NCI-H748 (cell line): ENCODE measurements around the gene LDLRAD4.
A peak's percentile ranks its signal among the peaks of the same experiment; 100 is the strongest.

ENCODE experiments used
- DNase-seq: peaks from one replicate; lab custom pipeline; 2025; ENCODE audit not compliant: unreplicated experiment; lab: John Stamatoyannopoulos, UW

The LDLRAD4 gene

DNA sequence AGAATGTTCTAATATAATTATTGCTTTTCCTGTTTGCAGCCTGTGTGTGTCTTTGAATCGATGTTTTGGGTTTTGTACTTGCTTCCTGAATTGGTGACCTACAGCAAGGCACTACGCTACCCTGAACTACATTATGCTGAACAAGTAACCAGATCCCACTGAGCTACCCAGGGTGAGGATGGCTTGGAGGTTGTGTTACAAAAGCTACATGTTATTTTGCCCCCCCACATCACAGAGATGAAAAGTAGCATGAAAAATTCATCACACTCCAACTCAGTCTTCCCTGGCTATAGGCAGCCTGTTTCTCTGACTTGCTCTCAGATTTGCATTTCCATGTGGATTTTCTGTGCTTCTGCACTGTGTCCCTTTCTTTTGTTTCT is 162.1 kb downstream of the LDLRAD4 start:
- no peak for DNase-seq

DNA sequence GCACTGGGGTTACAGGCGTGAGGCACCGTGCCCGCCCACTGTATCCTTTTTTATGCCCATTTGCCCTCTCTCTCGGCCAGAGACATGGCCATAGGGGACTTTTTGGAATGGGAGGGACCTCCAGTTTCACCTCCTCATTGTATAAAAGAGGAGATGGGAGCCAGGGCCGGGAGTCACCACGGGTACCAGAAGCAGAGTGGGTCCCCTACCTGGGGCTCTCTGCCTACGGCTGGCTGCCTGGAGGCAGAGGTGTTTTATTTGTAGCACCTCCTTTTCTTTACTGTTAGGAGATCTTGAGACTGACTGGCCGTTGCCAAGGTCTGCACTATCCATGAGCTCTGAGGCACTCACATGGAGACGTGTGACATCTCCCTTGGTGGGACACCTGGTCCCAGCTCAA is 162.8 kb downstream of the LDLRAD4 start:
- no peak for DNase-seq

DNA sequence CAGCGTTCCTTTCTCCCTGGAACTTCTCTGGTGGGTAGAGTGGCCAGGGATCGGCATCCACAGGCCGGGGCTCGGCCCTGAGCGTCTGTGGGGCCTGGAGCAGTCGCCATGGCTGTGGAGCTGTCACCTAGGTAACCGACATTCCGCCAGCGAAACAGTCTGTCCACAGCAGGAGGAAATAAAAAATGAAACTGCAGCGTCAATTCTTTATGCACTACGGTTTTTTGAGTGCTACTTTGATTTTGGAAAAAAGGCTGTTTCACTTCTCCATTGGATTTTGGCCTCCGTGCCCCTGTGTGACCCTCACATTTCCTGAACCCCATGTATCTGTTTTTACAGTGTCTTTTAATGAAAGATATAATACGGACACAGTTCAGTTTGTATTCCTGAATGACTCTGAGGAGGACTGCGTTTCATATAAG is 163.4 kb downstream of the LDLRAD4 start:
- peak; percentile 74 for DNase-seq

DNA sequence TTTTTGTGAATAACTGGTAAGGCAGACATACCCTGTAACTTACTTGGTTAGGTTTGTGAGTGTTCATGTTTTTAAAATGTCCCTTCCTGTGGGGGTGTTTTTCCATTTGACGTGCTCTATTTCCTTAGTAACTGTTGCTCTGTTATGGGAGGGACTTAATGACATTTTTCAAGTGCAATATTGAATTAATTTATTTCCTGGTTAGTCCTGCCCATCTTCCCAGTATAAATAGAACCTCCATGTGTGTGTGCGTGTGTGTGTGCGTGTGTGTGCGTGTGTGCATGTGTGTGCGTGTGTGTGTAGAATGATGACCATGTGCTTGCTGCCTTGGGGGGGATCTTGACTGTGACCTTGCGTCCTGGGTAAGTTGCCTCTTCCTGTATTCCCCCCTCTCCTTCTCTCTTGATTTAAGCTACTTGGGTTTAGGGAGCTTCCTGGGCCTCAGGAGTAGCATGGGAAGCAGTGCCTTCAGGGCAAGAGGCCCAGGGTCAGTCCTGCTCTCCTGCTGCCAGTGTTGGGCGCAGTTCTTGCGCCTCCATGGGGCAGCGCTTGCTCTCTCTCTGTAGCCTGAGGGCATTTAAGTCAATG is 163.9 kb downstream of the LDLRAD4 start:
- peak; percentile 80 for DNase-seq

DNA sequence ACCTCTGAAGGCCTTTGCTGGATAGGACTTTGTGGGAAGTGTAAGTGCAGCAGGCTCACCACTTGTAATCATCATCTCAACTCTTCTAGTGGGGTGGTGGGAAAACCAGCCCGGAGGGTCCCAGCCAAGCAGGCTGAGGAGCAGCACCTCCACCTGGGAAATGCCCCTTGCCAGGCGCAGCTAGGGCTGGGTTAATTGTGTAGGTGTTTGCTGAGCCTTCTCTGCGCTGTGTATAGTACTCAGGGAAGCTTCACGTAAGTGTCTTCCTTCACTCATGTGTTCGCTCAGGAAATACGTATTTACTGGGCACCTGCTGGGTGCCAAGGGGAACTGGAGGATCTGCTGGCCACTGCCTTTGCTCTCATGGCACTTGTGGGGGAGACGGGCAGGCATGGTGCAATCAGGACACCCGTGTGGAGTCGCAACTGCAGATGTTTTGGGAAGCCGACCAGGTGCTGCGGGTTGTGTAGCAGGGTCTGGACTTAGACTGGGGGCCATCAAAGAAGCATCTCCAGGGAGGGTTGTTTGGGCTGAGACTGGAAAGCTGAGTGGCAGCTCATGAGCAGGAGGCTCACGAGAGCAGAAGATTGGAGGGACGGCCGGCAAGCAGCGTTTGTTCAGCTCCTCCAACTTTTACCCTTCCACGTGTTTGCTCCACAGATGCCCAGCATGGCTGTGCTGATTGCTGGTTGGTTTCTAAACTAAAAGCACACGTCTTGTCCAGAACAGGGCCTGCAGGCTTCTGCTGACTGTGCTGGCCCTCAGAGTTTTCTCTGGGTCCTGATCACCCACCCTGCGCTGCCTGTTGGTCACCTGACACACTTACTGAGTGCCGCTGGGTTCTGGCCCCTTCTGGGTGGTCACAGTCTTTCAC is 164.6 kb downstream of the LDLRAD4 start:
- DNase-seq: no peak

DNA sequence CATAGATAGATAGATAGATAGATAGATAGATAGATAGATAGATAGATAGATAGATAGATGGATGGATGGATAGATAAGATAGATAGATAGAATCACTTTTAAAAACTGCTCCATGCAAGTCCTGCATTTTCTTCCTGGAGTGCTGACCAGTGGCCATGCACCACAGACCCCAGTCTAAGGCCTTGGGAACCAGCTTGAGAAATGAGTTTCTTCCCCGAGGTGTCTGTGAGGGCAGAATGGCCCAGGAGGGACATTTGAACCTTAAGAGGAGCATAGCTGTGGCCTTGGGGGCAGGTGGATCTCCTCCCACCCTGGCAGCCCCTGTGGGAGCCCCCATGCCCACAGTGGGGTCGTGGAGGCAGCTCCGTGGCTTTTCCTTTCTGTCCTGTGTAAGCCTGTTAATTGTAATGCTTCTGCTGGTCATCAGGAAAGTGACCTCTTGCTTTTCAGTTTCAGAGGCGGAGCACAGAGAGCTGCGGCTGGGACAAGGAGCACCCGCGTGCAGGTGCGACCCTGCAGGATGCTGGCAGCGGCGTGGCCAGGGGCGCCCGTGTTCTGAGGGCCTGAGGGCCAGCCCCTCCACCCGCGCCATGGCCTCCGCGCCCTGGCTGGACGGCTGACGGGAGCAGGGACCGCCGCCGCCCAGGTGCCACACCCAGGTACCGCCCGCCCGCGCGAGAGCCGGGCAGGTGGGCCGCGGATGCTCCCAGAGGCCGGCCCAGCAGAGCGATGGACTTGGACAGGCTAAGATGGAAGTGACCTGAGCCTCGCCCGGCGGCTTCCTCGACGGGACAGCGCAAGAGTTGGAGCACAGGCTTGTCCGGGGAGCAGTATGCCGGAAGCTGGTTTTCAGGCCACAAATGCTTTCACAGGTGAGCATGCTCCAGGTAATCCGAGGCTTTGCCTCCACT is 168.6 kb downstream of the LDLRAD4 start:
- no peak for DNase-seq

DNA sequence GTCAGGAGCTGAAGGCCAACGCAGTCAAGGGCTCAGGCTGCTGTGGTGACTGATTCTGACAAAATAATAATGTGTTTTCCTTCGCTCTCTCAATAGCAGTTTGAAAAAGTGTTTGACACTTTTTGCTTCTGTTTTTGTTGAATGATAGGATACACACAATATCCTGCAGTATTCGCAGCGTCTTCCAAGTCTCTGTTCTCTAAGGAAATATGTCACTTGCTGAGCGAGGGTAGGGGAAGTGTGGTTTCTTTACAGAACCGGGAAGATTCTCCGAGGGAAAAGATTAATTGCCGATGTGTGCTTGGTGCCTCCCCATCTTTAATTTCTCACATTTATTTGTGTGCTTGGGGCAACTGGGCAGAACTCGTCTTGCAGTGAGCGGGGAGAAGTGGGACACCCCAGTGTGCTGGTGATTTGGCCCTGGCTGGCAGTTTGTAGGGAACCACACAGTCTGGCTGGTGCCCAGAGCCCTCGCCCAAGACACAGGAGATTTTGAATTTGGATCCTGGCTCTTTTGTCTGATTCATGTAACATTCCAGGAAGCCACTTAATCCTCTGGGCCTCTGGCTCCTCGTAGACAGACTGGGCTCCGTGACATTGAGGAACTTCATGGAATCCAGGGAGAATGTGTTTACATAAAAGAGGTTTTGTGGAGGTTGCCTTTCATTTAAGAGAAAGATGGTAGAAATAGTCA is 169.4 kb downstream of the LDLRAD4 start:
- no peak for DNase-seq

DNA sequence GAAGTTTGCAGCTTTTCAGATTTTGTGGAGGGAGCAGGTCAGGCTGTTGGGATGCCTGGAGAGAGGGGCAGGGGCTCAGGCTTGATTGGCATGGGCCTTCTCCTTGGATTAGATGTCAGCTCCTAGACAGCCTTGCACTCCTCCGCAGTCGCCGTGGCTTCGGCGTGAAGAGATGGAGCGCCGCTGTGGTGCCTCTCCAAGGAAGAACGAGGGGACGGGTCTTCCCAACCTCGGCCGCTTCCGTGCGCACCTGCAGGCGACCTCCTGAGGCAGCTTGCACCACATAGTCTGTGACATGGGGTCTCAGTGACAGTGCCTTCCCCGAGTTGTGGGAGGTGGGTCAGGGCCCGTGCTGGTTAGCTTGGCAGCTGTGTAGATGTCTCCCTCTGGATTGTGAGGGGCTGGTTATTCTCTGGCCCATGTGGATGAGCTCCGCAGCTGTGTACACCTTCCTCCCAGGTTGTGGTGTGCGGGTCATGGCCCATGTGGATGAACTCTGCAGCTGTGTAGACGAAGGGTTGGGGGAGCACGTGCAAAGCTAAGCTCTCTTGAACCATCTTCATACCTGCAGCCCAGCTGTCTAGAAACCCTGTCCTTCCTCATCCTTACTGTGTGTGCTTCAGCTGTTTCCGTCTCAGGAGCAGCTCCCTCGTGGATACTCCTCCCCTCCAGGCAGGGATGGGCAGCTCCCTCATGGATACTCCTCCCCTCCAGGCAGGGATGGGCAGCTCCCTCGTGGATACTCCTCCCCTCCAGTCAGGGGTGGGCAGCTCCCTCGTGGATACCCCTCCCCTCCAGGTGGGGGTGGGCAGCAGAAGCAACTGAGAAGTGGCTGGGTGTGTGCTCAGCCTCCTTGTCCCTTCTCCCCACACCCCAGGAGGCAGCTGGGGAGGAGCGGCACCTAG is 170.3 kb downstream of the LDLRAD4 start:
- DNase-seq: no peak

DNA sequence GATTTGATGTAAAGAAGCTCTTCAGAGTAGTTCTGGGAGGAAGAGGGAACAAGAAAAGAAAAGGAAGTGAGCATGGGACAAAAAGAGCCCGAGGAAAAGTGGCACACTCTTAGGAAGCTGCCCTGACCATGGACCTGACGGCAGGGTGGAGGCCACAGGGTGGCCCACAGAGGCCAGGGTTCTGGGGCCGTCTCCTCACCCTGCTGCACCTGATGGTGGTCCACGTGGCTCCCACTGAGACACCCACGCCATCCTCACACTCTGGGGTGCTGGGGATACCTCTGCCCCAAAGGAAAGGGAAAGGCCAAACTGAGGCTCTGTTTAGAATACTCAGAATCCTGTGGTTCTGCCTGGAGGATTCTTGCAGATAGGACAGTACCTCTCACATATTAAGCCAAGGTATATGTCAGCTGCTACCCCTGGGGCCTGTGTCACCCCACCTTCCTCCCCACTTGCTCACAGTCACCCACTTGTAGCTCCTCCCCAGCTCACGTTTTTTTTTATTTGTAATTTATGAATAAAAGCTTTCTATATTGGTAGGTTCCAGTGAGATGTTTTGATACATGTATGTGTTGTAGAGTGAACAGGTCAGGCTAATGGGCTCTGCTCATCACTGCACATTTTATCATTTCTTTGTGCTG is 171.1 kb downstream of the LDLRAD4 start:
- no peak for DNase-seq

DNA sequence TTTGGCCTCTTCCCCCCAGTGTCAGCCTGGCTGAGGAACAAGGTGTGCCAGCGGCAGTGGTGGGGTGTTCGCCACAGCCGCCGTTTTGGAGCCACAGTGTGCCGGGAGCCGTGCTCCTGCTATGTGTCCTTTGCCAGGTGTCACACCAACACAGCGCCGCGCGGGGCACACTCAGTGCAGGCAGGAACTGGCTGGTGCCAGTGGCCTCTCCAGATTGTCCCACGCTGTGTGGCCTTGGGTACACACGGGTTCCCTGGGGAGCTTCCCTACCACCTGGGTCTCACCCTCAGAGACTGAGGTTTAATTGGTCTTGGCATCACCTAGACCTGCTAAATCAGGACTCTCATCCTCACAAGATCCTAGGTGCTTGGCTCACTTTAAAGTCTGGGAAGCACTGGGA is 171.6 kb downstream of the LDLRAD4 start:
- DNase-seq: no peak

DNA sequence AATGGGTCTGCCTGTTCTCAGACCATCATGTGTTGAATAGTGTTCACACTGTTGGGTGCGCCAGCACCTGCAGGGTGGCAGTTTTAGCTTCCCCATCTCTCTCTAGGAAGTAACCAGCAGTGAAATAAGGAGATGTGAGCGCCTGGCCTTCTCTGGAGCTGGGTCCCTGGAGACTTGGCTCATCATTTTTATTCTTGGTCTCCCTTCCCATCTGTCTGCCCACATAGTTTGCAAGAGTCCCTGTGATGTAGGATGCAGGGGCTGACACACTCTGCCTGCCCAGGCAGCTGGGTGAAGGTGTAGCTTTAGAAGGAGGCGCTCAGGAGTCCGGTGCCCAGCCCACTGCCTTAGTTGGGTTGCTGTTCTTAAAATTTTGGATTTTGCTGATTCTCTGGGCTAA is 172.2 kb downstream of the LDLRAD4 start:
- DNase-seq: no peak

DNA sequence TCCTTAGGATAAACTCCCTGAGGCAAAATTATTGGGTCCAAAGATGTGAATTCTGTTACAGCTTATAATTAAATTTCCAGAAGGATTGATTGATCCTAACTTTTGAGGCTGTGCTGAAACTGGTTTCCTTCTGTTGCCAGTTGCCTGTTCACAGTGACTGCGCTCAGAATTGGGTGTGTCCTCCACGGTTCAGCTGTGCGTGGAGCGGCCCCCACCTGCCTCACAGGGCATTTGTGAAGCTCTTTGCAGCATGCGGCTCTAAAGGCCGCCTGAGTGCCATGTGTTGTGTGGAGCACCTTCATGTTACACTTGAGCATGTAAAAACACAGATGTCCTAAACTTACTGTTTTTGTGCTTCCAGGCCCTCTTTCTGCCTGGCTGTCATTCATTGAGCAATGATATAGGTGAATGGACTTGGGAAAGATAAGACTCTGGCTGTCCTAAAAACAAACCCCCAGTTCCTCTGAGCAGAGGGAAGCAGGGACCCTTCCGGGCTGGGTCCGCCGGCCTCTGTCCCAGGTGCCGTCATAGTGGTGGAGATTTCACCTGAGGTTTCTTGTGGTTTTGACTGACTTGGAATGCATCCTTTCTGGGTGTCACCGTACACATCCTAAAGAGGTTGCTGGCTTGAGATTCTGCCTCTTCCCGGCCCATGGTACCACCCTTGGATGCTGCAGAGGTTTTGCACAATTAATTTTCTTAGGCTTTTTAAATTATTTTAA is 173.6 kb downstream of the LDLRAD4 start:
- peak; percentile 75 for DNase-seq

DNA sequence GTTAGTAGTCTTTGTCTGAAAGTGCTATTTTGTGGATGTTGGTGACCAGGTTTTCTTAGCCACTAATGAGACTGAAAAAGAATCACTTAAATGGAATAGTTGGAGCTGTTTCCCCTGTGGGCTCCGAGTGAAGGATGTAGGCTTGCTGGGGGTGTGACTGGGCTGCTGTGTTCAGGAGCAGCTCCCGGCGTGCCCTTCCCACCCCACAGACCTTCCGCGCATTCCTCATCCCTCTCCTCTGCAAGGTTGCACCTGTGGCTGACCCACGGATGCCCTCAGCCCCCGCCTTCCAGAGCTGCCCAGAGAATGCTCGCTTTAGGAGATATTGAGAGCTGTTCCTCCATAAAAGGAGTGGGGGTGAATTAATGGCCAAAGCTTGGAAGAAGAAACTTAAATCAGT is 174.3 kb downstream of the LDLRAD4 start:
- DNase-seq: peak; percentile 33

DNA sequence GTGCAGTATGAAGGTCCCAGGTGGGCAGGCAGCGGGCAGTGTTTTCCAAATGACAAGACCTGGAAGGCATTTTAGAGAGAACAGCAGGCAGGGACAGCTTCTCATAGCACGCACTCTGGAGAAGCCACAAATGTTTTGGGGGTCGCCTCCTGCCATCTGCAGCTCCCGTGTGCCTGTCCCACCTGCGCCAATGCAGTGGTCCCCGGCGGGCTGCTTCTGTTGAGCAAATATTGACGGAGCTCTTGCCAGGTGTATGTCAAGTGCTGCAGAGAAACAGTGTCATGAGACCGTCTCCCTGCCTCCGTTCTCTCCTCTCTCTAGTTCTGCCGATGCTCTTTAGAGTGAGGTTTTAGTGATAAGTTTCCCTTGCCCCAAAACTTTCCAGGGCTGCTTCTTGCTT is 174.8 kb downstream of the LDLRAD4 start:
- DNase-seq: peak; percentile 87

DNA sequence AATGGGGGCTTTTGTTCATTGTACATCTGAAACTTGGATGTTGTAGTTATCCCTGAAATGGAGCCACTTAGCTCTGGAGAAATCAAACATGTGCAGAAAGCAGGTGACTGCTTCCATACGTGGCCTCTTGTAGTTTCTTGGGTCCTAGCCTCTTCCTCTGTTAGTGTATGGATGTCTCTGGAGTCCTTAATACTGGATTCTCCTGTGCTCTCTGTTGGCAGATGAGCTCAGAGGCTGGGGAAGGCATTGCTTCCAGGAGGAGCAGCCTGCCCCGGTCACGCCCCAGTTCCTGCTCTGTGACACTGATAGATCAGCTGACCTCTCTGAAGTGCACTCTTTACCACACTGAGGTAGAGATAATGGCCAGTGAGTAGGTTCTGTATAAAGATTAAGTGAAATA is 176.2 kb downstream of the LDLRAD4 start:
- peak; percentile 35 for DNase-seq

DNA sequence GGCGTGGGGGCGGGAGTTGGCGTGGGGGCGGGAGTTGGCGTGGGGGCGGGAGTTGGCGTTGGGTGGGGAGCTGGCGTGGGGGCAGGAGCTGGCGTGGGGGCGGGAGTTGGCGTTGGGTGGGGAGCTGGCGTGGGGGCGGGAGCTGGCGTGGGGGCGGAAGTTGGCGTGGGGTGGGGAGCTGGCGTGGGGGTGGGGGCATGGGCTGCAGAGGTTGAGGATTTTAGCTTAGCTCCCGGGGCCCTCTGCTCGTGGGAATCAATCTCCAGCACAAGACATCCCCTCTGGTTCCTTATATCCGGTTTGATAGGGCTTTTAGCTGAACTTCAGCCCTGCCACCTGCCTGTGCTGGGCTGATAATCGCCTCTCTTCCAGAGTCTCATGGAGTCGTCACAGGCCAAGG is 177.0 kb downstream of the LDLRAD4 start:
- no peak for DNase-seq

DNA sequence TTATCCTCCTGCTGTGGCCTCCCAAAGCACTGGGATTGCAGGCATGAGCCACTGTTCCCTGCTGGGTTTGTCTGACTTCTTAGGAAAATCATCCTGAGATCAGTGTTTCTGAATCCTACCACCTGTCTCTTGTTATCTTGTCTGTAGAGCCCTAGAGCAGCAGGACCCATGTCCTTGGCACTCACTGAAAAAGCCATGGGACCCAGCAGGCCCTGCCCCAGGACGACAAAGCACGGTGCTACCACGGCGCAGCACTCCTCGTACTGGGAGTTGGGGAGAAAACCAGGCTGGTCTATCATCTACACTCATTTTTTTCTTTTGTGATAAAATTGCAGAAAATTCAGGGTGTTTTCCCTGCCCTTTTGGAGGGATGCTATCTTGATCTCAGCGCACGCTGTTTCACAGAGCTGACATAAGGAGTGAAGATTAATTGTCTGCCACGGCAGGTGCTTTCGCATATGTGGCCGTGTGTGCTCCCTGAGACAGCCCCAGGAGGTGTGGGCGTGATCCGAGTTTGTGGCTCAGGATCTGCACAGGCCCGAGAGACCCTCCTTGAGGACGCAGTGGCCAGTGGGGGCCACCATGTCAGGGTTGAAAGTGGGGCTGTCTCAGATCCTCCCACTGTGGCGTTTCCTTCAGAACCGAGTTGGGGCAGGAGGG is 179.1 kb downstream of the LDLRAD4 start:
- no peak for DNase-seq

DNA sequence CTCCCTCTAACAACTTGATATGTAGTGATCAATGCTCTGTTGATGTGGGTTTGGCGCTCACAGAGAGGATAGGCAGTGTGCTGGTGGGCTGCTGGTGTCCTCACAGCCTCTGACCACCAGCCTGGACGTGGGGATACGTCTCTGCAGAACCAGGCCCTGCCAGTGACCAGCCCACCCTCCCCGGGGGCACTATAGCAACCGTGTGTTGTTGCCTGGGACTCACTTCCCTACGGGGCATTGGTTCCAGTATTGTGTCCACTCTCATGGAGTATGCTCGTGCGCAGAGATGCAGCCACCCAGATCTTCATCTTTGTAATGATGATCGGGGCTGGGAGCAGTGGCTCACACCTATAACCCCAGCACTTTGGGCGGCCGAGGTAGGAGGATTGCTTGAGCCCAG is 180.1 kb downstream of the LDLRAD4 start:
- no peak for DNase-seq
